SH-SY5Y (cell line): ENCODE measurements around the gene SETD1A.

ENCODE experiments used
- GATA2 ChIP-seq: IDR thresholded peaks from 2 replicates; pipeline ENCODE4 v1.6.1; 2011; ENCODE audit warnings: mild to moderate bottlenecking, low read depth, low read length
- GATA3 ChIP-seq: IDR thresholded peaks from 2 replicates; pipeline ENCODE4 v1.6.1; 2011; ENCODE audit warnings: low read depth, mild to moderate bottlenecking, low read length, moderate library complexity

The SETD1A gene

DNA sequence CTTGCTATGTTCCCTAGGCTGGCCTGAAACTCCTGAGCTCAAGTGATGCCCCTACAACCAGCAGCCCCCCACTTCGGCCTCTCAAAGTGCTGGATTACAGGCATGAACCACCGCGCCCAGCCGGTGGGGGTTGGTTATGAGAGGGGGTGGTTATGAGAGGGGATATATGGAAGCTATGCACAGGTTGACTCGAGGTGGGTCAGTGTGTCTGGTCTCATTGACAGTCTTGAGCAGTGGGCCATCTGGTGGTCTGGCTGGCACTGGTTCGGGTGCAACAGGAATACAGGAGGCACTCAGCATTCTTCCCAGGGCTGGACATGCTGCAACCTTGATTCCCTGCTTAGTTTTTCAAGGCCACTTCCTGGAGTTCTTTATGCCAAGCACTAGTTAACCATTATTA, 58.5 kb downstream of the SETD1A start:
- no peak for TF ChIP-seq GATA3
- TF ChIP-seq GATA2 = no peak

- TF ChIP-seq GATA3 (no peak), GATA2 (no peak)
Measured at GRCh38 chr16:31020536-31020935, 63.0 kb downstream of the SETD1A start.

- TF ChIP-seq GATA2 = no peak
- no peak for TF ChIP-seq GATA3
Measured at GRCh38 chr16:31022544-31023251, 65.1 kb downstream of the SETD1A start.

- no peak for TF ChIP-seq GATA2
- TF ChIP-seq GATA3 = no peak
Measured at GRCh38 chr16:31023252-31023602, 65.7 kb downstream of the SETD1A start.

DNA sequence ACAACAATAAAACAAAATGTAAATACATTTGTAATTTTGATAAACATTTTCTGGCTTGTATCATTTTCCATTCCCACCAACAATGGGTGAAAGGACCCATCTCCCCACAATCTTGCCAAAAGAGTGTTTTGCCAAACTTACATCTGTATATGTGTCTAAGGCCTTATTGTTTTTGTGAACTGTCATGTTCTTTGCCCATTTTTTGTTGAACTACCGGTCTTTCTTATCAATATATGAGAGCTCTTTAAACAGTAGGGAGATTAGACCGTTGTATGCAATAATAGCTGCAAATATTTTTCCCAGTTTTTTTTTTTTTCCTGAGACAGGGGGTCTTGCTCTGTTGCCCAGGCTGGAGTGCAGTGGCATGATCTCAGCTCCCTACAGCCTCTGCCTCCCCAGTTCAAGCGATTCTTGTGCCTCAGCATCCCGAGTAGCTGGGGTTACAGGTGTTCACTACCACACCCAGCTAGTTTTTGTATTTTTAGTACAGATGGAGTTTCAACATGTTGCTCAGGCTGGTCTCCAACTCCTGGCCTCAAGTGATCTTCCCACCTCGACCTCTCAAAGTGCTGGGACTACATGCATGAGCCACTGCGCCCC, 66.2 kb downstream of the SETD1A start:
- no peak for TF ChIP-seq GATA2
- no peak for TF ChIP-seq GATA3

DNA sequence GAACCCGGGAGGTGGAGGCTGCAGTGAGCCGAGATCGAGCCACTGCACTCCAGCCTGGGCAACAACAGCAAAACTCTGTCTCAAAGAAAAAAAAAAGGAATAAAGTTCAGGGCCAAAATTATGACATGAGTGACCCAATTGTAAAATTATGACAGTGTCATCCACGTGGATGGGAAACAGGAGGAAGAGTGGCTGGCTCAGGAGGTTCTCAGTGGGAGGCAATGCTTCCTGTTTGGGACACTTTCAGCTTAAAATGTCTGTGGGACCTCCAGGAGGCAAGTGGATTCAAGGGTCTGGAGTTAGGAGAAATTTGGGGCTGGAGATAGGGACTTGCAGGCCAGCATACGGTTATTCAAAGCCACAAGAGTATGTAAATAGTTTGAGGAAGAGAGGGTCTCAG, 67.8 kb downstream of the SETD1A start:
- no peak for TF ChIP-seq GATA2
- TF ChIP-seq GATA3 = no peak

DNA sequence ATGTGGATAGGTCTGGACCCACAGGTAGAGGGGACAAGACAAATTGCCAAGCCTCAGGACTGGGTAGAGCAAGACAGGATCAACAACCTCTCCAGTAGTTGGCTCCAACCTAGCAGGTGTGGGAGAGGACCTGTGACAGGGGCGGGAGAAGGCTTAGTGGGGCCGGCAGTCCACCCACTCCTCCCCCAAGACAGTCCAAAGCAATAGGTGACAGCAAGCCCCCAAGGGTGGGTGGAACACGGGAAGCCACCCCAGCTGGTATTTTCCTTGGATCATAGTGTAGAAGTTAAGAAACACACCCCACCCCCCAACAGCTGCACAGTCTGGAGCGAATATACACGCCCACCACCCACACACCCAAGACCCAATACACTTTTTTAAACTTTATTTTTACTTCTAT, 71.7 kb downstream of the SETD1A start:
- TF ChIP-seq GATA2 (no peak), GATA3 (no peak)

DNA sequence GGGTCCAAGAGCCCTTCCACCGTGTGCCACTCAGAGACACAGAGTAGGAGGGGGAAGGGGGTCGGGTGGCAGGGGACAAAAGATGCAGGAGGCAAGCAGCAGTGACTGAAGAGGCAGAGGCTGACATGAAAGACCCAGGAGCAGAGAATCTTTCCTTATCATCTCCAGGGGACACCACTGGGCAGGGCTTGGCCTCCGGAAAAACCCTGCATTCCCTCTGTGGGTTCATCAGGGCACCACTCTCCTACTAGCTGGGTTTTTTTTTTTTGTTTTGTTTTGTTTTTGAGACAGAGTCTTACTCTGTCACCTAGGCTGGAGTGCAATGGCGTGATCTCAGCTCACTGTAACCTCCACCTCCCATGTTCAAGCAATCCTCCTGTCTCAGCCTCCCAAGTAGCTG, 73.7 kb downstream of the SETD1A start:
- no peak for TF ChIP-seq GATA3
- TF ChIP-seq GATA2 = no peak

DNA sequence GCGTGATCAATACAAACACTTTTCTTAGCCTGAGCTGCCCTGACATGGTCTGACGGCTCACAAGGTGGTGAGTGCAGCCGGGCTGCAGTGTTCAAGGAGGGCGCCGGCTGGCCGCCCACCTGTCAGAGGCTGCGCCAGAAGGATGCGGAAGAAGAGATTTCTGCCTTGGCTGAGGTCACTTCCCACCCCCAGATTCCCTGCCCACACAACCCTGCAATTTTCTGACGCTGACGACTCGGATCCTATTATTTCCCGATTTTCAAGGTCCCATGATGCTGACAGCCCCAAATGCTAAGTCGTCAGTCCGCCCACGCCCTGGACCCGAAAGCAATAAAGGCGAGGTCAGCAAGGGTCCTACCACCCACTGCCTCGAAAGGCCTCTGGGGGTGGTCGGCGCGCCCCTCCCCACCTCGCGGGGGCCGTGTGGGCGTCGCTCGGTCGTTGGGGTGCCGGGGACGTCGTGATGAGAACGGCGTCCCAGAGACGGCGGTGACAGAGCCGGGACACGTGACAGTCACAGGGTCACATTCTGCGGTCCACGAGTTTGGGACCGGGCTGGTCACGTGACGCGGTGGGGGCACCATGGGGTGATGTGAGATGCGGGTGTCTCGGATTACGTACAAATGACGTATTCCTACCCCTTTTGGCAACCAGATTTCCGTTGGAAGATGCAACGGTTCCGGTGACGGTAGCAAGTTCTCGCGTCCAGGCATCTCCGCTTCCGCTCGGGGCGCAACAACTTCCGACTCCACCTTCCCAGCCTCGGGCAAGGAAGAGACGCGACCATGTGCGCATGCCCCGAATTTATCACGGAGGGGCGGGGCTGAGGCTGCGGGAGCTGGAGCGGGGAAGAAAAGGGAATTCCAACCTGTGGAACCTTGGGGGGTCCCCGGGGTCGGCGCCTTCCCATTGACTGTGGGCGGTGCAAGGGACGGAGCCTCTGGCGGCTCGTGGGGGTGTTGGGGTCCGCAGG, 75.5 kb downstream of the SETD1A start, which contains the start of gene STX4:
Gene STX4, plus strand, starts transcription at position 823 of the 973 bp plus-strand sequence. CDS start 248 bp downstream, outside the sequence.
- TF ChIP-seq GATA3 (no peak), GATA2 (no peak)

DNA sequence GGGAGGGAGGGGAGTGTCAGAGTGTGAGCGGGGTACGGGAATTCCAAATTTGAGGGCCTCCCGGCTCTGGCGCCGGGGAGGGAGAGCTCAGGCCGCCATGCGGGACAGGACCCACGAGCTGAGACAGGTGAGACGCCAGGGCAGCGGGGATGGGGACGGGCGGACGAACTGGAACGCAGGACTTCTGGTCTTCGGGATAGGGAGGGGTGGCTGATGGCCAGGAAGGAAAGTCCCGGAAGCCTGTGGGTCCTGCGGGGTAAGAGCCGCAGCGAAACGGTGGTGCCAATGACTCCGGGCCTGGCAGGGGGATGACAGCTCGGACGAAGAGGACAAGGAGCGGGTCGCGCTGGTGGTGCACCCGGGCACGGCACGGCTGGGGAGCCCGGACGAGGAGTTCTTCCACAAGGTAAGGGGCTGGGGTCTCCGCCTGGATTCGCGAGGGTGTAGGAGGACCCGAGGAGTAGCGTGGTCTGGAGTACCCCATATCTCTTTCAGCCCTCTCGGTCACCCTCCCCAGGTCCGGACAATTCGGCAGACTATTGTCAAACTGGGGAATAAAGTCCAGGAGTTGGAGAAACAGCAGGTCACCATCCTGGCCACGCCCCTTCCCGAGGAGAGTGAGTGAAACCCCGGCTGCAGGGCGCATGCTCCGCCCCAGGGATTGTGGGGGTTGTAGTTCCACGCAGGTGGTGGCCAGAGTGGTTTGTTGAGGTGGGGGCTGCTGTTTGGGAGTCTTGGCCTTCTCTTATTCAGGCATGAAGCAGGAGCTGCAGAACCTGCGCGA, 76.3 kb downstream of the SETD1A start:
- TF ChIP-seq GATA3 (no peak), GATA2 (no peak)
